GM18508 (cell line): ENCODE measurements around the gene ELF2.
"Not testable (repeated sequence)": the region's sequence is repeated elsewhere in the genome, so short reads cannot be mapped to it uniquely, and the experiment has no call there.

Experiments
- ATAC-seq: cut with Tn5 transposase; IDR thresholded peaks from one replicate; pipeline ENCODE4 v1.9.1; 2021; ENCODE audit warnings: moderate number of reproducible peaks; ENCODE audit not compliant: insufficient read depth, unreplicated experiment

Gene ELF2

GRCh38 chr4:139083607-139083955, 93.4 kb downstream of the ELF2 start:
- ATAC-seq: peak; percentile 8

GRCh38 chr4:139082750-139083606, 94.0 kb downstream of the ELF2 start:
- peak; percentile 94 for ATAC-seq

- no peak for ATAC-seq
Measured at GRCh38 chr4:139078926-139079325, 98.1 kb downstream of the ELF2 start.

- no peak for ATAC-seq
Measured at GRCh38 chr4:139077567-139078355, 99.3 kb downstream of the ELF2 start.

GRCh38 chr4:139076016-139076744, 100.8 kb downstream of the ELF2 start:
- ATAC-seq: no peak

- no peak for ATAC-seq
Measured at GRCh38 chr4:139060591-139060990, 116.4 kb downstream of the ELF2 start.

GRCh38 chr4:139059026-139059425, 118.0 kb downstream of the ELF2 start:
- not testable (repeated sequence) for ATAC-seq

- ATAC-seq: no peak
Measured at GRCh38 chr4:139054791-139055505, 122.1 kb downstream of the ELF2 start.

GRCh38 chr4:139053909-139054308, 123.1 kb downstream of the ELF2 start:
- ATAC-seq: no peak

- ATAC-seq: no peak
Measured at GRCh38 chr4:139050446-139050845, 126.6 kb downstream of the ELF2 start.

- ATAC-seq: no peak
Measured at GRCh38 chr4:139048026-139048425, 129.0 kb downstream of the ELF2 start.

- ATAC-seq: no peak
Measured at GRCh38 chr4:139044291-139044690, 132.7 kb downstream of the ELF2 start.

- no peak for ATAC-seq
Measured at GRCh38 chr4:139042981-139043460, 134.0 kb downstream of the ELF2 start.

- ATAC-seq: no peak
Measured at GRCh38 chr4:139038874-139039443, 138.1 kb downstream of the ELF2 start.

- no peak for ATAC-seq
Measured at GRCh38 chr4:139036885-139037284, 140.1 kb downstream of the ELF2 start.

GRCh38 chr4:139035650-139036049, 141.4 kb downstream of the ELF2 start:
- ATAC-seq: no peak

GRCh38 chr4:139030614-139031235, 146.3 kb downstream of the ELF2 start:
- peak; percentile 68 for ATAC-seq

- not testable (repeated sequence) for ATAC-seq
Measured at GRCh38 chr4:139029866-139030363, 147.1 kb downstream of the ELF2 start.

GRCh38 chr4:139028191-139028661, 148.8 kb downstream of the ELF2 start:
- no peak for ATAC-seq
